Ovary (tissue), 9 donors: ENCODE measurements around the gene RRP8. TPM values are rescaled to one million over a fixed set of nuclear protein-coding genes. Genes with fewer than 3 reads are reported as not detected.
A peak's percentile ranks its signal among the peaks of the same experiment; 100 is the strongest.

Source experiments
- DNase-seq, 5 donors: peaks; one replicate each; pipeline ENCODE4 v3.0.0-alpha.2; 2019 to 2020
- H3K27ac ChIP-seq, 2 donors: fragments of 200-600 bp; one replicate each; pipeline versions ENCODE4 v1.5.1 to v1.8.0; 2019 to 2022
- H3K27me3 ChIP-seq: fragments of 200-600 bp; one replicate; pipeline ENCODE4 v1.8.0; 2022
- H3K36me3 ChIP-seq: fragments of 200-600 bp; sonication (generic); one replicate; pipeline ENCODE4 v1.5.1; 2019
- H3K4me1 ChIP-seq: one replicate; pipeline ENCODE4 v1.8.1; 2013; ENCODE audit warnings: mild to moderate bottlenecking, moderate library complexity; ENCODE audit not compliant: insufficient read depth
- H3K4me3 ChIP-seq: fragments of 200-600 bp; sonication (generic); one replicate; pipeline ENCODE4 v1.5.1; 2017
- H3K9me3 ChIP-seq, 2 donors: fragments of 200-600 bp in 1 of 2; sonication (generic) in 1 of 2; one replicate each; pipeline versions ENCODE4 v1.5.1 to v1.8.1; 2013 to 2019; ENCODE audit warnings: mild to moderate bottlenecking in 1 of 2, moderate library complexity in 1 of 2
- EP300 ChIP-seq: sonication (generic); formaldehyde crosslinking; IDR thresholded peaks from one replicate; pipeline ENCODE4 v1.6.1; 2017; ENCODE audit warnings: antibody characterized with exemption
- POLR2A ChIP-seq: fragments of 450-650 bp; IDR thresholded peaks from one replicate; pipeline ENCODE4 v1.6.1; 2017; ENCODE audit warnings: antibody characterized with exemption, mild to moderate bottlenecking, moderate library complexity
- WGBS, 3 donors: extraction: QIAGEN DNeasy Blood & Tissue Kit in 1 of 3; methylation state at CpG; one replicate each; pipeline versions ENCODE4 v1.1.5 to v1.1.7; 2013 to 2017; 5-methylcytosine and 5-hydroxymethylcytosine counted together
- intact Hi-C, 4 donors: fragments of 100-400 bp; cut with DNase I; formaldehyde crosslinking; loops; one replicate each; pipeline versions ENCODE4 v1.11.0 to v1.15.1; 2022 to 2023
- polyA plus RNA-seq, 2 donors: library from polyadenylated mRNA; stranded (reverse); fragments of 200-250 nt in 1 of 2; fragments of 350-450 nt in 1 of 2; fragmentation: Illumina TruSeq in 1 of 2; extraction: RNeasy Lipid Tissue Mini Kit (QIAGEN cat#74804) in 1 of 2; gene quantifications; one replicate each; pipeline ENCODE4 v1.2.3, GENCODE V29; 2013 to 2014
- total RNA-seq, 7 donors: library from RNA; depleted of rRNA in 2 of 7; stranded (reverse); fragments of >200 nt in 2 of 7; fragmentation: NEBNext Ultra II Directional in 3 of 7; extraction: Animal tissue kit (Norgen Biotek cat#: 25700) in 3 of 7; gene quantifications; one replicate each; pipeline versions ENCODE4 v1.1.0 to v1.2.4, GENCODE V29; 2016 to 2023
- TF ChIP-seq, protein P1 (sequence below), 3 donors: fragments of 450-650 bp in 2 of 3; fragments of 200-600 bp in 1 of 3; IDR thresholded peaks; one replicate each; pipeline versions ENCODE4 v1.5.1 to v1.8.0; 2016 to 2022; ENCODE audit warnings: antibody characterized with exemption in 3 of 3, mild to moderate bottlenecking in 1 of 3
- donor health status: DM: no; HTN: no; CAD: no; lungs with moderate emphysema.
- donor health status: DM: no; HTN: no; CAD: no.
- donor health status: Bipolar disorder and iron deficiency.
- donor health status: DM: yes; HTN: yes; CAD: no.
- donor health status: DM: no; HTN: no; CAD: no.
- donor health status: DM: yes; HTN: yes; CAD: no.

Gene RRP8
- total and polyA plus RNA-seq, 9 donors = 8.2 to 32.7 (median 17.1) TPM

DNA sequence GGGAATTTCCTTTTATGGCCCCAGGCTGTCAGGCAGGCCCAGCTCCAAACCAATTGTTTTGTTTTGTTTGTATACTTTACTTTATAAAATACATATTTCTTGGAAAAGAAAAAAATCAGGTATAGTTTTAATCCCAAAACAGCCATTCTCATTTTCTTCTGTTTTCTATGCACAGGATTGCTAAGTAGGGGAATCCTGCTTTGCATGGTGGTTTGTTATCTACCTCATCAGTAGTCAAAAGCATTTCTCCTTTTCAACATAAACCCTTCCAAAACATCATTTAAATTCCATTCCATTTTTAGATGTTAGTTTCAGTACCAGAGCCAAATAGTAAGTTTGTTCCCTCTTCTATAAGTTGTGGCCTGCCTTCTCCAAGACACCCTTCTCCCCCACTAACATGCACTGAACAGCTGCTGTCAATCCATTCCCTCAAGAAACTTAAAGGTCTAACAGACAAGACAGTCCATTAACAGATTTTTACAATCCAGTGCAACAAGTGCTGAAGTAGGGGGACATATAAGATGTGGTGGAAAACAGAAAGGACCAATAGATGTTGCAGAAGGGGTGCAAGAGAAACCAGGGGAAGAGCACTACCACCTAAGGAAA lies 3.9 kb upstream of the RRP8 start:
- peaks cover 16% of the 10 kb centered on the region for H3K4me1 ChIP-seq
- H3K27me3 ChIP-seq = no peaks in the 10 kb centered on the region
- intact Hi-C loops = loop anchor here (5.0 to 10.0 kb wide), 4 partner anchors 78 to 370 kb away; partner anchors contain the start of genes CNGA4 (in 1 of the 4), MRPL17 (in 1 of the 4) and TRIM3 (in 1 of the 4)
- no peaks in the 10 kb centered on the region for H3K36me3 ChIP-seq
- H3K27ac ChIP-seq = peak overlapping the region in 1 of 2 donors; percentile 86
- peak overlapping the region; percentile 14 for H3K4me3 ChIP-seq
- TF ChIP-seq, protein P1, sequence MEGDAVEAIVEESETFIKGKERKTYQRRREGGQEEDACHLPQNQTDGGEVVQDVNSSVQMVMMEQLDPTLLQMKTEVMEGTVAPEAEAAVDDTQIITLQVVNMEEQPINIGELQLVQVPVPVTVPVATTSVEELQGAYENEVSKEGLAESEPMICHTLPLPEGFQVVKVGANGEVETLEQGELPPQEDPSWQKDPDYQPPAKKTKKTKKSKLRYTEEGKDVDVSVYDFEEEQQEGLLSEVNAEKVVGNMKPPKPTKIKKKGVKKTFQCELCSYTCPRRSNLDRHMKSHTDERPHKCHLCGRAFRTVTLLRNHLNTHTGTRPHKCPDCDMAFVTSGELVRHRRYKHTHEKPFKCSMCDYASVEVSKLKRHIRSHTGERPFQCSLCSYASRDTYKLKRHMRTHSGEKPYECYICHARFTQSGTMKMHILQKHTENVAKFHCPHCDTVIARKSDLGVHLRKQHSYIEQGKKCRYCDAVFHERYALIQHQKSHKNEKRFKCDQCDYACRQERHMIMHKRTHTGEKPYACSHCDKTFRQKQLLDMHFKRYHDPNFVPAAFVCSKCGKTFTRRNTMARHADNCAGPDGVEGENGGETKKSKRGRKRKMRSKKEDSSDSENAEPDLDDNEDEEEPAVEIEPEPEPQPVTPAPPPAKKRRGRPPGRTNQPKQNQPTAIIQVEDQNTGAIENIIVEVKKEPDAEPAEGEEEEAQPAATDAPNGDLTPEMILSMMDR (IDR thresholded peaks at IDR 0.05) = no peak
- no peak for TF ChIP-seq EP300
- TF ChIP-seq POLR2A = no peak
- H3K9me3 ChIP-seq = no peaks in the 10 kb centered on the region
- DNase-seq = no peak

DNA sequence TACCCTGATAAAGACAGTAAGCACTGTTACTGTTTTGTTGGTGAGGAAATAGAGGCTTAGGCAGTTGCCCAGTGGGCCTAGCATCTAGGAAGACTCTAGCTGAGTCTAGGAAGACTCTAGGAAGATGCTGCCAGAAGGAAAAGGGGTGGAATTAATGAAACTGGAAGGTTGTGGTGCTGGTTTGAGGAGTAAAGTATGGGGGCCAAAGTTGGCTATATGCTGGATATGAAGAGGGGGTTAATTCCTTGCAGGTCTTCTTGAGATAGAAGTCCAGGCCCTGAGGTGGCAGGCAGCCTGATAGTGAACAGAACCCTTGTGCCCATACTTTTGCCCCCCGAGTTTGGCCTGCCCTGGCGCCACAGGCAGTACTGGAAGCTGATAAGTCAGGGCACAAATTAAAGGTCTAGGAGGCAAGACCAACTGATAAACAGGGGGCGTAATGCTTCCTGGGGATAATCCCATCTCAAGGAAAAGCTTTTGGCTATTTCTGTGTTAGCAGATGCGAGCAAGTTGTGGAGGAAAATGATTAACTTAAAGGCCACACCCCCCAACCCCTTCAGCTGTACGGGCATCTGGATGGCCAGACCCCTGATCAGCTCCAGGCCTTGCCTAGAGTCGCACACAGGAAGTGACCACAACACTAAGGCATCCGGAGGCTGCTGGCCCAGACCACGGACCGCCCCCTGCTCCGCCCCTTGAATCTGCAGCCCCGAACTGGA lies 3.2 kb upstream of the RRP8 start:
- TF ChIP-seq POLR2A (peak; percentile 89), EP300 (no peak)
- TF ChIP-seq, protein P1 (IDR thresholded peaks at IDR 0.05) = no peak
- intact Hi-C loops = loop anchor here (5.0 to 10.0 kb wide), 4 partner anchors 78 to 369 kb away; partner anchors contain the start of genes CNGA4 (in 1 of the 4), MRPL17 (in 1 of the 4) and TRIM3 (in 1 of the 4)

DNA sequence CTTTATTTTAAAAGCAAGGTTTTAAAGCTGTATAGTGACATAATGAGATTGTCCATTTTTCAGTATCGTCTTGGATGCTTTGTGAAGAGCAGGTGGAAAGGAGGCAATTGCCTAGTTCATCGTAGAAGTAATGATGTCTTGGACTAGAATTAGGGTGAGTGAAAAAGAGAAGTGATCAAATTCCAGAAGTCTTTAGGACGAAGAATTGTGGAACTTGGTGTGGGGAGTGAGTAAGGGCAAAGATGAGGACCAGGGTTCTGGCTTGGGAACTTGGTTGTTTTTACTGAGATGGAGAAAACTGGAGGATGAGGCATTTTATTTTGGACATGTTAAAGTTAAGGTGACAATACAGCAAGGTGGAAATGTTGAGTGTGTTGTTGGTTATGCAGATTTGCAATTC lies 1.4 kb upstream of the RRP8 start:
- intact Hi-C loops = loop anchor here (5.0 to 10.0 kb wide), 5 partner anchors 78 to 367 kb away; partner anchors contain the start of genes MRPL17 (in 4 of the 4), CNGA4 (in 1 of the 4) and TRIM3 (in 1 of the 4)

More for the DNA sequence above, 3.2 kb upstream of the RRP8 start:
- peak overlapping the region; percentile 28 for H3K4me3 ChIP-seq
- peaks cover 19% of the 10 kb centered on the region for H3K4me1 ChIP-seq
- H3K36me3 ChIP-seq = no peaks in the 10 kb centered on the region
- H3K27me3 ChIP-seq = no peaks in the 10 kb centered on the region
- 2 to 6% (median 5%) methylated on average over 11 of the region's 11 CpGs for WGBS, 3 donors
- H3K9me3 ChIP-seq = no peaks in the 10 kb centered on the region
- peak; percentile 92 to 95 (median 92) for DNase-seq
- H3K27ac ChIP-seq = peak overlapping the region; percentile 77 to 86

DNA sequence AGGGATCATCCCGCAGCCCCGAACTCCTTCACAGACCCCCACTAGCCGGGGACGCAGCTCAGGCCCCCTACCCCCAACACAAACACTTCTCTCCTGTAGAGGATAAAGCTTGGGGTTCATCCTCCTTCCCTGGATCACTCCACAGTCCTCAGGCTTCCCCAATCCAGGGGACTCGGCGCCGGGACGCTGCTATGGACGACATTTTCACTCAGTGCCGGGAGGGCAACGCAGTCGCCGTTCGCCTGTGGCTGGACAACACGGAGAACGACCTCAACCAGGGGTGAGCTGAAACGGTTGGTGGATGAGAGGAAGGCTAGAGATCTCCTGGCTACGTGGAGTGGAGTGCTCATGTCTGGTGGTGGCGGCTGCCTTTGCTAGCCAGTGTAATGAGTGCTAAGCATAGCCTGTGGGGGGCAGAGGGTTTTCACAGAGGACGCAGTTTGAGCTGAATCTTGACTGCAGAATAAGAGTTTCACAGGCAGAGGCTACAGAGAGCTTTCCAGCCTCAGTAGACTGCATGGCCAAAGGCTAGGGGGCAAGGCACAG lies 738 bp upstream of the RRP8 start:
- intact Hi-C loops = loop anchor here (5.0 to 10.0 kb wide), 3 partner anchors 78 to 129 kb away; partner anchors contain the start of genes MRPL17 (in 4 of the 4) and TRIM3 (in 1 of the 4)
- peaks cover 19% of the 10 kb centered on the region for H3K4me1 ChIP-seq
- no peak for TF ChIP-seq POLR2A
- no peak for TF ChIP-seq EP300
- TF ChIP-seq, protein P1 (IDR thresholded peaks at IDR 0.05) = no peak
- peak; percentile 34 to 61 (median 54) for DNase-seq
- no peaks in the 10 kb centered on the region for H3K27me3 ChIP-seq
- 1% methylated on average over 20 of the region's 20 CpGs for WGBS, 3 donors
- H3K4me3 ChIP-seq = peak overlapping the region; percentile 96
- H3K27ac ChIP-seq = peak overlapping the region; percentile 82 to 83
- no peaks in the 10 kb centered on the region for H3K36me3 ChIP-seq
- no peaks in the 10 kb centered on the region for H3K9me3 ChIP-seq

More for the DNA sequence above, 1.4 kb upstream of the RRP8 start:
- TF ChIP-seq, protein P1 (IDR thresholded peaks at IDR 0.05) = no peak
- TF ChIP-seq EP300 (no peak), POLR2A (no peak)
- Histone ChIP-seq H3K9me3 (no peaks in the 10 kb centered on the region), H3K4me1 (peaks cover 19% of the 10 kb centered on the region), H3K27ac (peak overlapping the region; percentile 12 to 83), H3K4me3 (peak overlapping the region; percentile 96), H3K36me3 (no peaks in the 10 kb centered on the region), H3K27me3 (no peaks in the 10 kb centered on the region)
- WGBS, 3 donors = 2 to 9% (median 6%) methylated on average over 3 of the region's 3 CpGs
- DNase-seq = no peak
